Neural cell (in vitro differentiated cells): ENCODE measurements around the gene DISP3.

Experiments used
- CTCF ChIP-seq: fragments of 450-650 bp; IDR thresholded peaks from 2 replicates; pipeline ENCODE4 v1.5.1; 2014; ENCODE audit warnings: antibody characterized with exemption, mild to moderate bottlenecking, moderate library complexity; ENCODE audit not compliant: poor library complexity, severe bottlenecking
- EZH2 ChIP-seq: fragments of 200-600, 300-800 bp; shearing (Covaris generic), sonication (generic); IDR thresholded peaks from 2 replicates; pipeline ENCODE4 v1.6.1; 2014; ENCODE audit warnings: antibody characterized with exemption, low read length, borderline replicate concordance, mild to moderate bottlenecking; ENCODE audit not compliant: insufficient read depth, poor library complexity, severe bottlenecking
- MXI1 ChIP-seq: fragments of 450-650 bp; conservative IDR thresholded peaks from 2 replicates; pipeline ENCODE4 v1.6.1; 2014; ENCODE audit warnings: antibody characterized with exemption, mild to moderate bottlenecking; ENCODE audit not compliant: poor library complexity, severe bottlenecking
- POLR2AphosphoS5 ChIP-seq: IDR thresholded peaks from 2 replicates; pipeline ENCODE4 v1.6.1; 2012
- RAD21 ChIP-seq: fragments of 450-650 bp; conservative IDR thresholded peaks from 2 replicates; pipeline ENCODE4 v1.6.1; 2014; ENCODE audit warnings: antibody characterized with exemption, mild to moderate bottlenecking, moderate library complexity
- REST ChIP-seq: IDR thresholded peaks from 2 replicates; pipeline ENCODE4 v1.6.1; 2012; ENCODE audit warnings: borderline replicate concordance
- TAF1 ChIP-seq: IDR thresholded peaks from 2 replicates; pipeline ENCODE4 v1.6.1; 2012; ENCODE audit warnings: low read depth

GRCh38 chr1:11498956-11499594 is 20.1 kb downstream of the DISP3 start:
- TF ChIP-seq CTCF (no peak), MXI1 (no peak), EZH2 (no peak), POLR2AphosphoS5 (no peak), RAD21 (no peak), REST (no peak), TAF1 (no peak)
